Measurements from ENCODE around the gene METTL26. TPM values are rescaled to one million over a fixed set of nuclear protein-coding genes. Genes with fewer than 3 reads are reported as not detected.

The METTL26 gene
- total and polyA plus RNA-seq, 2 of the 8 experiments (the other 6 are each of a cell fraction or from before 2014, with no cell fraction given), result 100 to 186 TPM

DNA sequence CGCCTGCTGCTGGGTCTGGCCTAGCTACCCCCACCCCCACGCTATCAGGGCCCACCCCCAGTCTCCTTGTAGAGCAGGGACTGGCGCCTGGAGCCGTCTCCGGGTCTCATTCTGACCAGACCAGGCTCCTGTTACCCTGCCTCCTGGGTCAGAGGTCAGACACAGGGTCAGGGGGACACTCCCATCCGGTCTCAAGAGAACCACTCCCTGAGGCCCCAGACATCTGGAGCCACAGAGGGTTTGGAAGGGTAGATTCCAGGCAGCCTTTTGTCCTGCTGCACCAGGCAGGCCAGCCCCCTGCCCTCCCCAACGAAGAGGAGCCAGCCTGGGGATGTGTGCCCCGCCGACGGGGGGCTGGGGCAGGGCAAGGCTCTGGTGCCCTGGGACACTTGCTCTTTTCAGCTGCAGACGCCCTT is 6.3 kb downstream of the METTL26 start:
- Histone ChIP-seq H2BK120ac (replicated peaks; ENCODE audit: low read depth, low read length) (peak overlapping the region; percentile 82), H3K23ac (ENCODE audit: insufficient read length) (no peak overlapping the region), H2BK20ac (ENCODE audit: low read length) (no peak overlapping the region), H3K4ac (replicated peaks; ENCODE audit: insufficient read length, low read depth, low read length) (peak overlapping the region; percentile 90), H3K79me1 (ENCODE audit: low read depth, low read length) (no peaks in the 10 kb centered on the region), H3K9me3 (ENCODE audit: insufficient read depth in 2 of 2, low read depth in 1 of 2, low read length in 1 of 2) (no peaks in the 10 kb centered on the region), H4K5ac (ENCODE audit: insufficient read length, low read depth, low read length) (peak overlapping the region; percentile 84), H2AFZ (ENCODE audit: low read length) (no peak overlapping the region), H3K4me3 (ENCODE audit: extremely low read depth in 1 of 4, insufficient read depth in 2 of 4, low read depth in 3 of 4, low read length in 4 of 4) (peak overlapping the region in 2 of 4 experiments; percentile 1 to 61; a peak in 3 of 8 replicates), H3K9ac (replicated peaks in 1 of 4; ENCODE audit: extremely low read depth in 1 of 4, low read depth in 3 of 4, low read length in 3 of 4) (peak overlapping the region in 2 of 4 experiments; percentile 4 to 8; a peak in 1 of 7 replicates), H3K18ac (ENCODE audit: extremely low read depth, low read length) (peak overlapping the region; percentile 96), H3K27me3 (replicated peaks in 1 of 4; ENCODE audit: control insufficient read depth in 3 of 4, extremely low read depth in 1 of 4, insufficient read depth in 3 of 4, low read length in 3 of 4) (no peaks in the 10 kb centered on the region), H3K56ac (replicated peaks; ENCODE audit: insufficient read length, low read depth, low read length) (no peak overlapping the region), H3K27ac (ENCODE audit: low read depth, low read length) (peak overlapping the region; percentile 63; the same call in 1 of the 2 replicates), H2BK15ac (ENCODE audit: low read length) (peak overlapping the region; percentile 92; the same call in 1 of the 2 replicates), H4K91ac (replicated peaks; ENCODE audit: insufficient read length, low read length) (peak overlapping the region; percentile 63), H3K36me3 (ENCODE audit: control insufficient read depth in 2 of 4, insufficient read depth in 4 of 4, low read length in 3 of 4) (peaks cover 0 to 25% (median 3%) of the 10 kb centered on the region in 4 experiments; a peak in 4 of 8 replicates), H4K8ac (ENCODE audit: extremely low read depth, insufficient read depth, low read length) (peak overlapping the region; percentile 66; the same call in 1 of the 2 replicates), H3K23me2 (ENCODE audit: low read depth, low read length) (peaks cover 2% of the 10 kb centered on the region; the same call in 1 of the 2 replicates), H3K79me2 (ENCODE audit: control insufficient read depth in 1 of 2, insufficient read depth in 2 of 2, low read length in 2 of 2) (no peaks in the 10 kb centered on the region), H3K4me1 (replicated peaks in 1 of 4; ENCODE audit: control insufficient read depth in 3 of 4, insufficient read depth in 4 of 4, low read length in 3 of 4) (peaks cover 0 to 24% (median 19%) of the 10 kb centered on the region in 4 experiments; a peak in 6 of 7 replicates), H3K14ac (ENCODE audit: insufficient read length) (no peak overlapping the region), H3K4me2 (ENCODE audit: insufficient read depth in 1 of 2, low read depth in 2 of 2, low read length in 2 of 2) (peak overlapping the region; percentile 79 to 88), H2BK5ac (ENCODE audit: low read depth, low read length) (peak overlapping the region; percentile 94; the same call in 1 of the 2 replicates), H4K20me1 (replicated peaks in 1 of 2; ENCODE audit: control insufficient read depth in 1 of 2, insufficient read depth in 2 of 2, low read length in 2 of 2) (peaks cover 3 to 10% of the 10 kb centered on the region in 2 experiments), H2AK5ac (ENCODE audit: low read depth, low read length) (peak overlapping the region; percentile 25; the same call in 1 of the 2 replicates), H2BK12ac (ENCODE audit: low read depth, low read length) (peak overlapping the region; percentile 85; the same call in 1 of the 2 replicates)
- 56% methylated on average over 6 of the region's 11 CpGs; no CpG with 5 or more reads in 1 of the 2 experiments for WGBS, 2 experiments (ENCODE audit: extremely low coverage in 1 of 2, insufficient coverage in 1 of 2, insufficient read length in 1 of 2, insufficient replicate concordance in 2 of 2, low coverage in 1 of 2, low lambda C conversion rate in 2 of 2, missing lambda C conversion rate in 1 of 2)
- TF ChIP-seq BCL11A (IDR thresholded peaks at IDR 0.05; ENCODE audit: low read depth in 2 of 2, low read length in 2 of 2) (no peak), RXRA (IDR thresholded peaks at IDR 0.05; ENCODE audit: insufficient read depth, low read depth, low read length) (0 out of 2 replicates have a peak, but pooled peaks have one; percentile 46)
- DNase-seq (ENCODE audit: low read depth in 1 of 2, low spot score in 2 of 2), result no peak
- POLR2A ChIA-PET (ENCODE audit: partially characterized antibody), result interaction anchor here (0.8 to 1.6 kb wide), 6 partner anchors 8 to 40 kb away, joined by 3 to 11 read pairs (median 3); partner anchors contain the start of gene RAB40C
- CTCF ChIA-PET (ENCODE audit: partially characterized antibody), result interaction anchor here (0.8 to 2.1 kb wide), 5 partner anchors 8 to 52 kb away, joined by 3 to 7 read pairs (median 5); no protein-coding TSS in a partner anchor
- no peak for FAIRE-seq

Data from H1 (cell line).